ENCODE data around the gene CDKN2AIP.
"Not testable (repeated sequence)": the region's sequence is repeated elsewhere in the genome, so short reads cannot be mapped to it uniquely, and the experiment has no call there.

The CDKN2AIP gene

GRCh38 chr4:183413234-183414200 is 30.9 kb upstream of the CDKN2AIP start:
- DNase-seq = no peak

GRCh38 chr4:183416879-183417755 is 27.3 kb upstream of the CDKN2AIP start:
- no peak for DNase-seq

GRCh38 chr4:183422962-183423631 is 21.3 kb upstream of the CDKN2AIP start:
- no peak for DNase-seq

GRCh38 chr4:183424109-183424744 is 20.2 kb upstream of the CDKN2AIP start:
- DNase-seq = no peak

GRCh38 chr4:183426507-183426906 is 17.9 kb upstream of the CDKN2AIP start:
- no peak for DNase-seq

- no peak for DNase-seq
These were observed 14.9 kb upstream of the CDKN2AIP start for GRCh38 chr4:183429489-183429888.

GRCh38 chr4:183430317-183430993 is 14.0 kb upstream of the CDKN2AIP start:
- no peak for DNase-seq

GRCh38 chr4:183430994-183431347 is 13.5 kb upstream of the CDKN2AIP start:
- no peak for DNase-seq

GRCh38 chr4:183431614-183432013 is 12.8 kb upstream of the CDKN2AIP start:
- no peak for DNase-seq

- DNase-seq = not testable (repeated sequence)
These were observed 11.3 kb upstream of the CDKN2AIP start for GRCh38 chr4:183433183-183433582.

- DNase-seq = no peak
These were observed 10.2 kb upstream of the CDKN2AIP start for GRCh38 chr4:183434264-183434663.

- DNase-seq = no peak
These were observed 9.7 kb upstream of the CDKN2AIP start for GRCh38 chr4:183434666-183435190.

GRCh38 chr4:183435803-183436202 is 8.6 kb upstream of the CDKN2AIP start:
- no peak for DNase-seq

- no peak for DNase-seq
These were observed 8.0 kb upstream of the CDKN2AIP start for GRCh38 chr4:183436417-183436816.

- DNase-seq = no peak
These were observed 7.0 kb upstream of the CDKN2AIP start for GRCh38 chr4:183437452-183437851.

GRCh38 chr4:183438458-183439113 is 5.8 kb upstream of the CDKN2AIP start:
- no peak for DNase-seq

- DNase-seq = no peak
These were observed 3.2 kb upstream of the CDKN2AIP start for GRCh38 chr4:183441276-183441675.

GRCh38 chr4:183443655-183444213 is 702 bp upstream of the CDKN2AIP start:
- peak; percentile 54 to 59 for DNase-seq

GRCh38 chr4:183445097-183445428 is 627 bp downstream of the CDKN2AIP start:
- DNase-seq = peak in 1 of 2 experiments; percentile 30

GRCh38 chr4:183447646-183448045 is 3.2 kb downstream of the CDKN2AIP start:
- no peak for DNase-seq

- DNase-seq = no peak
These were observed 4.0 kb downstream of the CDKN2AIP start for GRCh38 chr4:183448436-183448835.

Measured in Kasumi-1 (cell line).